Fibroblast of lung (primary cell): Measurements from ENCODE around the gene RNF224. TPM values are rescaled to one million over a fixed set of nuclear protein-coding genes. Genes with fewer than 3 reads are reported as not detected.

ENCODE experiments used
- DNase-seq, 2 donors: peaks; one replicate each; pipeline versions ENCODE4 v3.0.0 to v3.0.0-alpha.2; 2010; ENCODE audit warnings: low read depth in 2 of 2
- H2AFZ ChIP-seq: 2 replicates; pipeline ENCODE4 v1.5.1; 2012; ENCODE audit warnings: low read length, control low read depth, inconsistent platforms
- H3K27ac ChIP-seq: 2 replicates; pipeline ENCODE4 v1.5.1; 2011; ENCODE audit warnings: low read length, control low read depth; ENCODE audit not compliant: insufficient read depth
- H3K27me3 ChIP-seq: 2 replicates; pipeline ENCODE4 v1.5.1; 2011; ENCODE audit warnings: mild to moderate bottlenecking, low read length; ENCODE audit not compliant: control insufficient read depth, insufficient read depth
- H3K36me3 ChIP-seq: 2 replicates; pipeline ENCODE4 v1.5.1; 2011; ENCODE audit warnings: low read length; ENCODE audit not compliant: control insufficient read depth, insufficient read depth
- H3K4me1 ChIP-seq: 2 replicates; pipeline ENCODE4 v1.5.1; 2011; ENCODE audit warnings: low read length; ENCODE audit not compliant: control insufficient read depth, insufficient read depth; ENCODE audit errors: extremely low read depth
- H3K4me2 ChIP-seq: 2 replicates; pipeline ENCODE4 v1.5.1; 2011; ENCODE audit warnings: low read length, control low read depth; ENCODE audit not compliant: insufficient read depth; ENCODE audit errors: extremely low read depth
- H3K4me3 ChIP-seq, 4 experiments: fragments of 200-600 bp in 1 of 4; sonication (generic) in 1 of 4; replicated peaks in 1 of 4; 2 replicates each; pipeline ENCODE4 v1.5.1; 2011 to 2016; ENCODE audit warnings: low read length in 4 of 4, low read depth in 3 of 4, mild to moderate bottlenecking in 3 of 4, control low read depth in 2 of 4, inconsistent platforms in 1 of 4, mixed read lengths in 1 of 4; ENCODE audit not compliant: insufficient read depth in 1 of 4; ENCODE audit errors: control extremely low read depth in 1 of 4
- H3K79me2 ChIP-seq: 2 replicates; pipeline ENCODE4 v1.5.1; 2012; ENCODE audit warnings: mild to moderate bottlenecking, low read length, inconsistent platforms; ENCODE audit not compliant: control insufficient read depth, insufficient read depth
- H3K9ac ChIP-seq: 2 replicates; pipeline ENCODE4 v1.5.1; 2011; ENCODE audit warnings: mild to moderate bottlenecking, low read length, control low read depth; ENCODE audit not compliant: insufficient read depth
- H3K9me3 ChIP-seq: 2 replicates; pipeline ENCODE4 v1.5.1; 2012; ENCODE audit warnings: low read depth, low read length; ENCODE audit not compliant: control insufficient read depth, insufficient read depth
- H4K20me1 ChIP-seq: 2 replicates; pipeline ENCODE4 v1.5.1; 2011; ENCODE audit warnings: low read length; ENCODE audit not compliant: control insufficient read depth, insufficient read depth; ENCODE audit errors: extremely low read depth
- EZH2 ChIP-seq: IDR thresholded peaks from 2 replicates; pipeline ENCODE4 v1.5.1; 2012; ENCODE audit warnings: low read length, control low read depth, mild to moderate bottlenecking; ENCODE audit errors: missing control alignments
- polyA plus RNA-seq, 2 donors: library from polyadenylated mRNA; depleted of rRNA in 1 of 2; stranded (reverse) in 1 of 2; unstranded in 1 of 2; fragments of >200 nt; gene quantifications; 2 replicates each; pipeline ENCODE4 v1.2.1, GENCODE V29; 2011 to 2012; ENCODE audit warnings: missing spikeins in 1 of 2
- total RNA-seq: library from RNA; depleted of rRNA; stranded (reverse); fragments of >200 nt; gene quantifications from 2 replicates; pipeline ENCODE4 v1.2.1, GENCODE V29; 2014
- TF ChIP-seq, protein P1 (sequence below), 2 donors: IDR thresholded peaks in 1 of 2; conservative IDR thresholded peaks in 1 of 2; 1 replicate in 1 of 2; 2 replicates in 1 of 2; pipeline ENCODE4 v1.5.1; 2011 to 2012; ENCODE audit warnings: low read length in 2 of 2, control low read depth in 1 of 2, inconsistent platforms in 1 of 2, low read depth in 1 of 2, mild to moderate bottlenecking in 1 of 2

Gene RNF224
- total and polyA plus RNA-seq, 2 donors (not counting 1 experiment from before 2014, with no cell fraction given) = under 0.01 TPM; not detected in 1

DNA sequence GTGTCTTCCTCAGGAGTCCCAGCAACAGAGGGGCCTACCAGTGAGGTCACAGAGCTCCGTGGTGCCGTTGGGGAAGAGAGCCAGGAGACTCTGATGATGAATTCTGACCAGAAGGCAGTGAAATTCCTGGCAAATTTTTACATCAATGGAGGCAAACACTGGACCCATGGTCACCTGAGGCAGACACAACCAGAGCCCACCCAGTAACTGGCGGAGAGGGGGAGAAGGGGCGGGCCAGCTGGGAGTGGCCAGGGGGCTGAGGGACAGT, 23.8 kb downstream of the RNF224 start, which contains the start of gene STPG3:
STPG3 (plus strand) TSS at position 93 of the 268 bp plus-strand sequence; CDS start at position 94, 1 bp downstream.
- H3K4me2 ChIP-seq = no peak within 1 kb of the TSS
- H3K9me3 ChIP-seq = no peaks in the 10 kb centered on the region
- H3K27me3 ChIP-seq = no peaks in the 10 kb centered on the region
- H2AFZ ChIP-seq = no peak within 1 kb of the TSS
- H3K79me2 ChIP-seq = peaks cover 8% of the 10 kb centered on the region
- H3K27ac ChIP-seq = no peak within 1 kb of the TSS
- H3K36me3 ChIP-seq = no peaks in the 10 kb centered on the region
- H4K20me1 ChIP-seq = no peaks in the 10 kb centered on the region
- TF ChIP-seq, protein P1, sequence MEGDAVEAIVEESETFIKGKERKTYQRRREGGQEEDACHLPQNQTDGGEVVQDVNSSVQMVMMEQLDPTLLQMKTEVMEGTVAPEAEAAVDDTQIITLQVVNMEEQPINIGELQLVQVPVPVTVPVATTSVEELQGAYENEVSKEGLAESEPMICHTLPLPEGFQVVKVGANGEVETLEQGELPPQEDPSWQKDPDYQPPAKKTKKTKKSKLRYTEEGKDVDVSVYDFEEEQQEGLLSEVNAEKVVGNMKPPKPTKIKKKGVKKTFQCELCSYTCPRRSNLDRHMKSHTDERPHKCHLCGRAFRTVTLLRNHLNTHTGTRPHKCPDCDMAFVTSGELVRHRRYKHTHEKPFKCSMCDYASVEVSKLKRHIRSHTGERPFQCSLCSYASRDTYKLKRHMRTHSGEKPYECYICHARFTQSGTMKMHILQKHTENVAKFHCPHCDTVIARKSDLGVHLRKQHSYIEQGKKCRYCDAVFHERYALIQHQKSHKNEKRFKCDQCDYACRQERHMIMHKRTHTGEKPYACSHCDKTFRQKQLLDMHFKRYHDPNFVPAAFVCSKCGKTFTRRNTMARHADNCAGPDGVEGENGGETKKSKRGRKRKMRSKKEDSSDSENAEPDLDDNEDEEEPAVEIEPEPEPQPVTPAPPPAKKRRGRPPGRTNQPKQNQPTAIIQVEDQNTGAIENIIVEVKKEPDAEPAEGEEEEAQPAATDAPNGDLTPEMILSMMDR (conservative IDR thresholded peaks at IDR 0.05 in 1 of 2, IDR thresholded peaks at IDR 0.05 in 1 of 2; ENCODE audit: low read depth in 1 of 2, low read length in 2 of 2) = no peak
- no peak for TF ChIP-seq EZH2
- no peak within 1 kb of the TSS for H3K4me3 ChIP-seq
- H3K4me1 ChIP-seq = peaks cover 2% of the 10 kb centered on the region
- H3K9ac ChIP-seq = no peak within 1 kb of the TSS
- DNase-seq = no peak

DNA sequence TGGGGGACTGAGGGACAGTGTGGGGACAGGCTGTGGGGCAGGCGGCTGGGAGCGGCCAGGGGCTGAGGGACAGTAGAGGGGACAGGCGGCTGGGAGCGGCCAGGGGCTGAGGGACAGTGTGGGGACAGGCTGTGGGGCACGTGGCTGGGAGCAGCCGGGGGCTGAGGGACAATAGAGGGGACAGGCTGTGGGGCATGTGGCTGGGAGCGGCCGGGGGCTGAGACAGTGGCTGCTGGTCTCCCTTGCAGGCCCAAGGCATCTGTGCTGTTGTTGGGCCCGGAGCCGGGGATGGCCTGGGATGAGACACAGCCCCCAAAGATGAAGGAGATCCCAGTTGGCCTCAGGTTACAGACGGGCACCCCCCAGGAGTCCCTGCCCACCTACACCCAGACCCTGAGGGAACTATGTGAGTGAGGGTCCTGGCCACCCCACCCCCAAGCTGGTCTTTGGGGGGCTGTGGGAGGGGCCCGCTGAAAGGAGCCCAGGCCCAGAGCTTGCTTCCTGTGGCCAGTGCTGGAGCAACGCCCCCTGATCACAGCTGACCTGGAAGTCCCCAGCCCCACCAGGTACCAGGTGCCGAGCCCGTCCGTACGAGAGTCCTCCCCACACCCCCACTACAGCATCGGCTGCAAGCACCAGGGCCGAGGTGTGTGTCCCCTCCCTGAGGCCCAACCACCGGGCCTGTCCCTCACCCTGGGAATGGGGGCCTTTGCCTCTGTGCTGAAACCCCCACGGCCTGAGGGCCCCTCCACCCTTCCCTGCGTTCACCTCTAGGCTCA, 24.4 kb downstream of the RNF224 start:
- H3K4me1 ChIP-seq = peaks cover 7% of the 10 kb centered on the region
- no peak overlapping the region for H3K4me3 ChIP-seq
- H2AFZ ChIP-seq = no peak overlapping the region
- peaks cover 14% of the 10 kb centered on the region for H3K79me2 ChIP-seq
- no peak for DNase-seq
- no peak overlapping the region for H3K4me2 ChIP-seq
- H4K20me1 ChIP-seq = no peaks in the 10 kb centered on the region
- H3K36me3 ChIP-seq = peaks cover 4% of the 10 kb centered on the region
- TF ChIP-seq, protein P1 (conservative IDR thresholded peaks at IDR 0.05 in 1 of 2, IDR thresholded peaks at IDR 0.05 in 1 of 2; ENCODE audit: low read depth in 1 of 2, low read length in 2 of 2) = no peak
- TF ChIP-seq EZH2 = no peak
- no peaks in the 10 kb centered on the region for H3K27me3 ChIP-seq
- no peaks in the 10 kb centered on the region for H3K9me3 ChIP-seq
- H3K27ac ChIP-seq = no peak overlapping the region
- H3K9ac ChIP-seq = no peak overlapping the region

DNA sequence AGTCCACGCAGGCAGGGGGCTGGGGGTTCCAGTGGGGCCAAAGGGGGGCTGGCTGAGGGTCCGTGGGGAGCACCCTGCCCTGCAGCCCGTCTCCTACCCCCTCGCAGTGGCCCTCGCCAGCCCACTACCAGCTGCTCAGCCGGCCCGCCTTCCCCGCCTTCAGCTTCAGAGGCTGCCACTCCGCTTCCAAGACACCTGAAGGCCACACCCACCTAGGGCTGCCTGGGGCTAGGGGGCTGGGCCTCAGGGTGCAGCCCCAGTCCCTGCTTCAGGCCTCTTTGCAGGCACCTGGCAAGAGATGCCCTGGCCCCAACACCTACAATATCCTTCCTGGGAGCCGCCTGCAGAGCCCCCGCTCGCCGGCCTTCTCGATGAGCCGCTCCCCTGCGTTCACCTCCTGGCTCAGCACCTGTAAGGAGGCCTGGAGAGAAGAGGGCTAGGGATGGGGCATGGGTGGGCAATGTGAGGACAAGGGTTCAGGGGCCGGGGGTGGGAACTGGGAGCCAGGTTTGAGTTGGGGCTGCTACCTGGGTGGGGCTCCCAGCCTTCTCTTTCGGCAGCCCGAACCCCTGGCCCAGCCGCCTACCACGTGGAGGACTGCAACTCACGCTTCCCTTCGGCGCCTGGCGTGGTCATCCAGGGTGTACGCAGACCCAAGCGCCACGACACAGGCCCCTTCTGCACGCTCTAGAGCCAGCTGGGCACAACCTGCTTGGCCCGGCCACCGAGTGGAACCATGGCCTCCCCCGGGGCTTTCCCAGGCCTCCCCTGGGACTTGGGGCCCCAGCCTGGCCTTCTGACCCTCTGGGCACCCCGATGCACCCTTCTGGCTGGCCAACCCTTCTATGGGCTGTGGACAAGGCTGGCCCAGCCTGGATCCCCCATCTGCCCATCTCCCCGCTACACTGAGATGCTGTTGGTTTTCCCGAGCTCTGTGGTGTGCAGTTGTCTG, 25.5 kb downstream of the RNF224 start:
- Histone ChIP-seq H3K9me3 (no peaks in the 10 kb centered on the region), H3K27me3 (no peaks in the 10 kb centered on the region), H3K79me2 (peaks cover 17% of the 10 kb centered on the region), H3K4me1 (peaks cover 10% of the 10 kb centered on the region), H3K4me3 (no peak overlapping the region), H3K27ac (no peak overlapping the region), H3K9ac (no peak overlapping the region), H4K20me1 (no peaks in the 10 kb centered on the region), H3K36me3 (peaks cover 7% of the 10 kb centered on the region), H2AFZ (no peak overlapping the region), H3K4me2 (no peak overlapping the region)
- TF ChIP-seq EZH2 = no peak
- no peak for DNase-seq
